ENCODE data around the gene VCL.
"Not testable (repeated sequence)": the region's sequence is repeated elsewhere in the genome, so short reads cannot be mapped to it uniquely, and the experiment has no call there.

The VCL gene

GRCh38 chr10:74026428-74027015 lies 28.6 kb downstream of the VCL start:
- H3K27ac ChIP-seq, result peak overlapping the region; percentile 60
- TF ChIP-seq CTCF (IDR thresholded peaks at IDR 0.05), result no peak
- TF ChIP-seq ZFX (IDR thresholded peaks at IDR 0.05; ENCODE audit: borderline replicate concordance), result no peak

GRCh38 chr10:74027702-74028101 lies 29.8 kb downstream of the VCL start:
- H3K27ac ChIP-seq, result no peak overlapping the region

GRCh38 chr10:74029943-74030342 lies 32.0 kb downstream of the VCL start:
- H3K27ac ChIP-seq, result no peak overlapping the region
- TF ChIP-seq ZFX (IDR thresholded peaks at IDR 0.05; ENCODE audit: borderline replicate concordance) (no peak), CTCF (IDR thresholded peaks at IDR 0.05) (no peak)

More at GRCh38 chr10:74027702-74028101, 29.8 kb downstream of the VCL start:
- TF ChIP-seq CTCF (IDR thresholded peaks at IDR 0.05) (no peak), ZFX (IDR thresholded peaks at IDR 0.05; ENCODE audit: borderline replicate concordance) (no peak)

GRCh38 chr10:74032208-74032607 lies 34.3 kb downstream of the VCL start:
- not testable (repeated sequence) for H3K27ac ChIP-seq

- no peak for TF ChIP-seq ZFX (IDR thresholded peaks at IDR 0.05; ENCODE audit: borderline replicate concordance)
- TF ChIP-seq CTCF (IDR thresholded peaks at IDR 0.05), result no peak
- no peak overlapping the region for H3K27ac ChIP-seq
These were observed 35.2 kb downstream of the VCL start for GRCh38 chr10:74032900-74033655.

GRCh38 chr10:74033702-74034101 lies 35.8 kb downstream of the VCL start:
- H3K27ac ChIP-seq, result no peak overlapping the region
- TF ChIP-seq ZFX (IDR thresholded peaks at IDR 0.05; ENCODE audit: borderline replicate concordance) (no peak), CTCF (IDR thresholded peaks at IDR 0.05) (no peak)

- no peak overlapping the region for H3K27ac ChIP-seq
These were observed 36.4 kb downstream of the VCL start for GRCh38 chr10:74034301-74034700.

More at GRCh38 chr10:74034301-74034700, 36.4 kb downstream of the VCL start:
- TF ChIP-seq ZFX (IDR thresholded peaks at IDR 0.05; ENCODE audit: borderline replicate concordance) (no peak), CTCF (IDR thresholded peaks at IDR 0.05) (no peak)

Data from 22Rv1 (cell line).